ENCODE results near the gene NRG2.

NRG2 gene

DNA sequence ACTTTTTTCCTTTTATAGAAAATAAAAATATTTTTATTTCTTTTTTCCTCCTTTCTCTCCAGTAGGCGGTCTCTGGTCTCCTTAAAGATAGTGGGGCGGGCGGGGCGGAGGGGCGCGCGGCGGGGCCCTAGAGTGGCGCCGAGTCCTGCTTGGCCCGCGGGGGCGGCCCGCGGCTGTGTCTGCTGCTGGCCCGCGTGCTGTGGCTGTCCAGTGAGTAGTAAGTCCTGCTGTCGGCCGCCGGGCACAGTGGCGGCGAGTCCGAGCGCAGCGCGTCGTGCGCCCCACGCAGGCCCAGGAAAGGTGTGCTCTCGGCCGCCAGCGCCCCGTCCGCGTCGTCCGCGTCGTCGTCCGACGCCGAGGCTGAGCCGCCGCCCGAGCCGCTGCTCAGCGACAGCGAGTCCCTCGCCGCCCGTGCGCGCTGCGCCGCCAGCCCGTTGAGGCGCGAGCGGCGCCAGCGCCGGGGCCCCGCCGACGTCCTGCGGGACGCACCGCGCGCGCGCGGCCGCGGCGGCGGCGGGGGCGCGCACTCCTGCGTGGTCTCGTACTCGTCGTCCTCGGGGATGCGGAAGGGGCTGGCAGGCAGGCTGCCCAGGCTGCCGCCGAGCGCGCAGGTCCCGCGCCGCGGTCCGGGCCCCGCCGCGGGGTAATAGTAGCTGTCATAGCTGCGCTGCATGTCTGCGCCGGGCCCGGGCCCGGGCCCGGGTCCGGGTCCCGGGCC lies 195.2 kb downstream of the NRG2 start:
- H3K4me3 ChIP-seq (ENCODE audit: low read depth in 1 of 5, low read length in 5 of 5) = peak overlapping the region in 4 of 5 donors; percentile 57 to 67 (median 60)
- H3K9me3 ChIP-seq (ENCODE audit: control insufficient read depth in 5 of 5, low read length in 5 of 5) = no peaks in the 10 kb centered on the region
- H3K27me3 ChIP-seq (ENCODE audit: control insufficient read depth in 5 of 5, insufficient read depth in 4 of 5, low read length in 5 of 5) = peaks cover 0 to 10% (median 4%) of the 10 kb centered on the region in 5 donors
- H3K4me1 ChIP-seq (ENCODE audit: control insufficient read depth in 5 of 5, insufficient read depth in 5 of 5, low read length in 5 of 5) = peaks cover 0 to 23% (median 0%) of the 10 kb centered on the region in 5 donors
- H3K36me3 ChIP-seq (ENCODE audit: control insufficient read depth in 5 of 5, insufficient read depth in 5 of 5, low read length in 5 of 5) = peaks cover 0 to 20% (median 16%) of the 10 kb centered on the region in 5 donors
- H3K27ac ChIP-seq (ENCODE audit: low read depth, low read length) = no peak overlapping the region
- no peak overlapping the region for H3K9ac ChIP-seq (ENCODE audit: low read length in 5 of 5)

DNA sequence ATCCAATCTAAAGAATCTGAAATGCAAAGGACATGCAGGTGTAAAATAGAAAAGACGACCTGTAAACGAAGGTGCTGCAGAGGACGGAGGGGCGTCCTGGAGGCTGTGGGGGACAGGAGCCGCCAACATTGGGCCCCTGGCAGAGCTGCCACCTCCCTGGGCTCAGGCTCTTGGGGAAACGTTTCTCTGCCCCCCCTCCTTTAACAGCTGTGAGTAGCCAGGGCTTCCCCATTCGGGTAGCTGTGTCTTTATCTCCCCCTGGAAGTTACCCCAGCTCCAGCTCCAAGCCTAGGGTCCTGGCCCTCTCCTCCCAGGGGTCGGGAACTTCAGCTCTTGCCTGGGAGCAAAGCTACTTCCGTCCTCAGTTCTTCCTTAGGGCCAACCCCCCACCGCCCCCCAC lies 196.0 kb downstream of the NRG2 start:
- Histone ChIP-seq H3K4me3 (ENCODE audit: low read depth in 1 of 5, low read length in 5 of 5) (no peak overlapping the region), H3K4me1 (ENCODE audit: control insufficient read depth in 5 of 5, insufficient read depth in 5 of 5, low read length in 5 of 5) (peaks cover 0 to 23% (median 0%) of the 10 kb centered on the region in 5 donors), H3K9me3 (ENCODE audit: control insufficient read depth in 5 of 5, low read length in 5 of 5) (no peaks in the 10 kb centered on the region), H3K36me3 (ENCODE audit: control insufficient read depth in 5 of 5, insufficient read depth in 5 of 5, low read length in 5 of 5) (peaks cover 0 to 13% (median 10%) of the 10 kb centered on the region in 5 donors), H3K27ac (ENCODE audit: low read depth, low read length) (no peak overlapping the region), H3K27me3 (ENCODE audit: control insufficient read depth in 5 of 5, insufficient read depth in 4 of 5, low read length in 5 of 5) (peaks cover 0 to 10% (median 4%) of the 10 kb centered on the region in 5 donors), H3K9ac (ENCODE audit: low read length in 5 of 5) (no peak overlapping the region)

DNA sequence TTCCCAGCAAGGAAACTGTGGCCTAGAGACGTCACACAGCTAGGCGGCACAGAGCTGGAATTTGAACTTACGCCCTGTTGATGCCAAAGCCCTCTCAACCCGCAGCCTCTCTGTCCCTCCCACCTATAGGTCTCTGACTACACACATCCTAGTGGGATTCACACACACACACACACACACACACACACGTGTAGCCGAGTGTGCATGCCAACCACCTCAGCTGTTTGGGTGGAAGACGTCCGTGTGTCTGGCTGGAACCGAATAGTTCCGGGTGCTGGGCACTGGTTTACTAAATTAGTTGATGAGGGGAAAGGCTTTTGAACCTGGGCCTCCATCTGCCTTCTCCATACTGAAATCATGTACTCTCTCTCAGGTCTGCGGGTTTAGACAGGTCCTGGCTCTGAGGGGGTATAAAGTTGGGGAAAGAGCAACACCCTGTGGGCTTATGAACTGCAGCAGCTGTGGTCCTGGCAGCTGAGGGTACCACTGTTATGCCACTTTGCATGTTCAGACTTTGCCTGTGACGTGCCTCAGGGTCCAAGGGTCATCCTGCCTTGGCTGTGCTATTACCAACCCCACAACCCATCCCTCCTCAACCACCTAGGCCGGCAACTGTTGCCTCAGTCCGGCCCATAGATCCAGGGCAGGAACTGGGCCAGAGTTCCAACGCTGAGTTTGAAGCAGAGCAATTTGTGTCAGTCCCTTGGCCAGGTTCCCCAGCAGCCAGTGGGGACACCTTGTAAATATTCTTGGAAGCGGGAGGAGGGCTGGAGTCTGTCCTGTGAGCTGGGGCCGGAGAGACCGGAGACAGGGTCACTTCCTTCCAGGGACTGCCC lies 197.0 kb downstream of the NRG2 start:
- H3K36me3 ChIP-seq (ENCODE audit: control insufficient read depth in 5 of 5, insufficient read depth in 5 of 5, low read length in 5 of 5) = peaks cover 0 to 3% (median 0%) of the 10 kb centered on the region in 5 donors
- H3K9me3 ChIP-seq (ENCODE audit: control insufficient read depth in 5 of 5, low read length in 5 of 5) = no peaks in the 10 kb centered on the region
- H3K27me3 ChIP-seq (ENCODE audit: control insufficient read depth in 5 of 5, insufficient read depth in 4 of 5, low read length in 5 of 5) = peaks cover 0 to 10% (median 4%) of the 10 kb centered on the region in 5 donors
- H3K4me1 ChIP-seq (ENCODE audit: control insufficient read depth in 5 of 5, insufficient read depth in 5 of 5, low read length in 5 of 5) = peaks cover 0 to 23% (median 0%) of the 10 kb centered on the region in 5 donors
- H3K4me3 ChIP-seq (ENCODE audit: low read depth in 1 of 5, low read length in 5 of 5) = no peak overlapping the region
- no peak overlapping the region for H3K9ac ChIP-seq (ENCODE audit: low read length in 5 of 5)
- H3K27ac ChIP-seq (ENCODE audit: low read depth, low read length) = no peak overlapping the region

DNA sequence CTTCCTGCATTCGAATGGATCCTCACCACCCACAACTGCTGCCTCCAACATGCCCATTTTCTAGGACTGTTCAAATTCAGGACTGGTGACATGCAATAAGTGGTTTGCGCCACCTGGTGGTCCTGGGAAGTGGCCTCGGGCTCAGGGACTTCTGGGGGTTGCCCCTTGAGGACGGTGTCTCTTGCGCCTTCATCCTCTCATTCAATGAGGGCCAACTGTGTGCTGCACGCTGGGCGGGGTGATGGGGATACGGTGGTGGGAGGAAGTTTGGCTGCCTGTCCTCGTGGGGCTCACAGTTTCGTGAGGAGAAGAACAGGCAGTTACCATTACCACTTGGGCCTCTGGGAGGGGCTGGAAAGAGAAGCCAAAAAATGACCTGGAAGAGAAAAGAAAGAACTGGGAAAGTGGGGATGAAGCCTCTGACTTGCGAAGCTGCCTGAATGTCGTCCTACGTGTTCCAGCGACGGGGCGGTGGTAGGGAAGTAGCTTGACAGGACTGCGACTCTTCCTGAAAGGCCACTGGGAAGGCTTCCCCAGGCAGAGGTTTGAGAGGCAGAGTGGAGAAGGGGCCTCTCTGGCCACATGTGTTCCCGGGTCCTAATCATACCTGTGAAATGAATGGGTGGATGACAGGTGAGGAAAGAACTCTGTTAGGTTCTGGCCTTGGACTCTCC lies 198.5 kb downstream of the NRG2 start:
- Histone ChIP-seq H3K9me3 (ENCODE audit: control insufficient read depth in 5 of 5, low read length in 5 of 5) (no peaks in the 10 kb centered on the region), H3K36me3 (ENCODE audit: control insufficient read depth in 5 of 5, insufficient read depth in 5 of 5, low read length in 5 of 5) (no peaks in the 10 kb centered on the region), H3K27ac (ENCODE audit: low read depth, low read length) (no peak overlapping the region), H3K27me3 (ENCODE audit: control insufficient read depth in 5 of 5, insufficient read depth in 4 of 5, low read length in 5 of 5) (peaks cover 0 to 10% (median 4%) of the 10 kb centered on the region in 5 donors), H3K9ac (ENCODE audit: low read length in 5 of 5) (no peak overlapping the region), H3K4me3 (ENCODE audit: low read depth in 1 of 5, low read length in 5 of 5) (no peak overlapping the region), H3K4me1 (ENCODE audit: control insufficient read depth in 5 of 5, insufficient read depth in 5 of 5, low read length in 5 of 5) (peaks cover 0 to 16% (median 0%) of the 10 kb centered on the region in 5 donors)

DNA sequence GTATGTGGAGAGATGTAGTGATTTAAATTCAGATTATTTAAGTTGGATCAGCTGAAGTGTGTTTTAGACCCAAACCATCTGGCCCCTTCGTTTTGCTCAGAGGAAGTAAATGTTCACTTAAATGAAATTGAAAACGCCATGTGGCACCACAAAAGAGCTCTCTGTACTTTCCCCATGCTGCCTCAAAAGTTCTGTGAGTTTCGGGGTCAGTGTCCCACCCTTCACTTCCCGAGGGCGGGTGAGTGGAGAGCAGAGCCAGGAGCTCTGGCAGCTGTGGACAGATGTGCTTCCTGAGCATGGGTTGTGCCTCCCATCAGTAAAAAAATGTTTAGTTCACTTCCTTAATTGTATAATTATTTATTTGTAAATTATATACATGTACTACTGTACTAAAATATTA lies 199.1 kb downstream of the NRG2 start:
- Histone ChIP-seq H3K9me3 (ENCODE audit: control insufficient read depth in 5 of 5, low read length in 5 of 5) (no peaks in the 10 kb centered on the region), H3K36me3 (ENCODE audit: control insufficient read depth in 5 of 5, insufficient read depth in 5 of 5, low read length in 5 of 5) (no peaks in the 10 kb centered on the region), H3K27ac (ENCODE audit: low read depth, low read length) (no peak overlapping the region), H3K27me3 (ENCODE audit: control insufficient read depth in 5 of 5, insufficient read depth in 4 of 5, low read length in 5 of 5) (peaks cover 0 to 10% (median 4%) of the 10 kb centered on the region in 5 donors), H3K9ac (ENCODE audit: low read length in 5 of 5) (no peak overlapping the region), H3K4me3 (ENCODE audit: low read depth in 1 of 5, low read length in 5 of 5) (no peak overlapping the region), H3K4me1 (ENCODE audit: control insufficient read depth in 5 of 5, insufficient read depth in 5 of 5, low read length in 5 of 5) (peaks cover 0 to 11% (median 0%) of the 10 kb centered on the region in 5 donors)

DNA sequence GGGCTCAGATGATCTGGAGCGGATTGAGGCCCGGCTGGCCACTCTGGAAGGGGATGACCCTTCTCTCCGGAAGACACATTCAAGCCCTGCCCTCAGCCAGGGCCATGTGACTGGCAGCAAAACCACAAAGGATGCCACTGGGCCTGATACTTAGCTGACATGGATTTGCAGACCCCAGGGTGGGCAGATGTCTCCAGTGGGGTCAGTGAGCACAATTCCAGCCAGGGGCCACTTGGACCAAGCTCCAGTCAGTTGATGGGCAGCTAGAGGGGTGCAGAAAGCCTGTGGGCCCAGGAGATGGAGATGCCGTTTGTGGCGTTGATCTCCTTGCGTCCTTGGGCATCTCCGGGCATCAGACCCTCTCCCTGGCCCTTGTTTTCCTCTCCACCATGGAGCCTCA lies 200.8 kb downstream of the NRG2 start:
- Histone ChIP-seq H3K4me1 (ENCODE audit: control insufficient read depth in 5 of 5, insufficient read depth in 5 of 5, low read length in 5 of 5) (peaks cover 0 to 9% (median 0%) of the 10 kb centered on the region in 5 donors), H3K36me3 (ENCODE audit: control insufficient read depth in 5 of 5, insufficient read depth in 5 of 5, low read length in 5 of 5) (no peaks in the 10 kb centered on the region), H3K4me3 (ENCODE audit: low read depth in 1 of 5, low read length in 5 of 5) (no peak overlapping the region), H3K9me3 (ENCODE audit: control insufficient read depth in 5 of 5, low read length in 5 of 5) (no peaks in the 10 kb centered on the region), H3K27ac (ENCODE audit: low read depth, low read length) (no peak overlapping the region), H3K27me3 (ENCODE audit: control insufficient read depth in 5 of 5, insufficient read depth in 4 of 5, low read length in 5 of 5) (peaks cover 0 to 11% (median 9%) of the 10 kb centered on the region in 5 donors), H3K9ac (ENCODE audit: low read length in 5 of 5) (no peak overlapping the region)

DNA sequence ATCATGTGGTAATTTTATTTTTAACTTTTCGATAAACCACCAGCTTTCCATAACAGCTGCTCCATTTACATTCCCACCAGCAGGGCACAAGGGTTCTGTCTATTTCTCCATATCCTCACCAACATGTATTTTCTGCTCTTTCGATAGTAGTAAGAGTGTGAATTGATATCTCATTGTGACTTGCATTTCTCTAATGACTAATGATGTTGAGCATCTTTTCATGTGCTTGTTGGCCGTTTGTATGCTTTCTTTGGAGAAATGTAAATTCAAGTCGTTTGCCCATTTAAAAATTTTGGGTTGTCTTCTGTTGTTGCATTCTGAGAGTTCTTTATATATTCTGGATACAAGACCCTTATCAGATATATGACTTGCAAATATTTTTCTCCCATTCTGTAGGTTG lies 201.6 kb downstream of the NRG2 start:
- Histone ChIP-seq H3K9ac (ENCODE audit: low read length in 5 of 5) (no peak overlapping the region), H3K36me3 (ENCODE audit: control insufficient read depth in 5 of 5, insufficient read depth in 5 of 5, low read length in 5 of 5) (no peaks in the 10 kb centered on the region), H3K9me3 (ENCODE audit: control insufficient read depth in 5 of 5, low read length in 5 of 5) (no peaks in the 10 kb centered on the region), H3K27me3 (ENCODE audit: control insufficient read depth in 5 of 5, insufficient read depth in 4 of 5, low read length in 5 of 5) (peaks cover 0 to 11% (median 8%) of the 10 kb centered on the region in 5 donors), H3K4me1 (ENCODE audit: control insufficient read depth in 5 of 5, insufficient read depth in 5 of 5, low read length in 5 of 5) (peaks cover 0 to 6% (median 0%) of the 10 kb centered on the region in 5 donors), H3K27ac (ENCODE audit: low read depth, low read length) (no peak overlapping the region), H3K4me3 (ENCODE audit: low read depth in 1 of 5, low read length in 5 of 5) (no peak overlapping the region)

DNA sequence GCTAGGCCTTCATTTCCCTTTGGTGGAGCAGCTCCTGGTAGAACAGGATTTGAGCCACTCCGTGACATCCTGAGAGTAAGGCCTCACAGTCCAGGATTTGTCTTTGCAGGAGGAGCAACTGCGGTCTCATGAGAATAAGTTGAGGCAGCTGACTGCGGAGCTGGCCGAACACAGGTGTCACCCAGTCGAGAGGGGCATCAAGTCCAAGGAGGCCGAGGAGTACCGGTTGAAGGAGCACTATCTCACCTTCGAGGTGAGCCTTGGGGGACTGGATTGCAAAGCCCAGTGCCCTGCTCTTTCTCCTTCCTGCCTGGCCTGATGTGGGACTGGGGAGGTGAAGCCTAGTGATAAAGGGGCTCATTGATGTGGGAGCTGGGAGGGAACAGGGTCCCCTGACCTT lies 203.2 kb downstream of the NRG2 start:
- Histone ChIP-seq H3K9ac (ENCODE audit: low read length in 5 of 5) (no peak overlapping the region), H3K27me3 (ENCODE audit: control insufficient read depth in 5 of 5, insufficient read depth in 4 of 5, low read length in 5 of 5) (peaks cover 0 to 17% (median 2%) of the 10 kb centered on the region in 5 donors), H3K4me3 (ENCODE audit: low read depth in 1 of 5, low read length in 5 of 5) (no peak overlapping the region)

GRCh38 chr5:139839232-139839815 lies 203.8 kb downstream of the NRG2 start:
- Histone ChIP-seq H3K9ac (ENCODE audit: low read length in 5 of 5) (no peak overlapping the region), H3K27ac (ENCODE audit: low read depth, low read length) (no peak overlapping the region), H3K36me3 (ENCODE audit: control insufficient read depth in 5 of 5, insufficient read depth in 5 of 5, low read length in 5 of 5) (no peaks in the 10 kb centered on the region), H3K4me3 (ENCODE audit: low read depth in 1 of 5, low read length in 5 of 5) (no peak overlapping the region), H3K27me3 (ENCODE audit: control insufficient read depth in 5 of 5, insufficient read depth in 4 of 5, low read length in 5 of 5) (peaks cover 0 to 19% (median 2%) of the 10 kb centered on the region in 5 donors), H3K9me3 (ENCODE audit: control insufficient read depth in 5 of 5, low read length in 5 of 5) (no peaks in the 10 kb centered on the region), H3K4me1 (ENCODE audit: control insufficient read depth in 5 of 5, insufficient read depth in 5 of 5, low read length in 5 of 5) (no peaks in the 10 kb centered on the region)

More for the DNA sequence above, 203.2 kb downstream of the NRG2 start:
- Histone ChIP-seq H3K27ac (ENCODE audit: low read depth, low read length) (no peak overlapping the region), H3K9me3 (ENCODE audit: control insufficient read depth in 5 of 5, low read length in 5 of 5) (no peaks in the 10 kb centered on the region), H3K36me3 (ENCODE audit: control insufficient read depth in 5 of 5, insufficient read depth in 5 of 5, low read length in 5 of 5) (no peaks in the 10 kb centered on the region), H3K4me1 (ENCODE audit: control insufficient read depth in 5 of 5, insufficient read depth in 5 of 5, low read length in 5 of 5) (no peaks in the 10 kb centered on the region)
